Peyer's patch (tissue), 4 donors: ENCODE results near the gene TNFSF12. TPM values are rescaled to one million over a fixed set of nuclear protein-coding genes. Genes with fewer than 3 reads are reported as not detected.

Experiments
- DNase-seq, 3 donors: peaks; one replicate each; pipeline ENCODE4 v3.0.0-alpha.2; 2017 to 2019
- H3K27ac ChIP-seq, 4 donors: fragments of 200-600 bp; sonication (generic); one replicate each; pipeline ENCODE4 v1.5.1; 2016 to 2019
- H3K27me3 ChIP-seq, 2 donors: fragments of 200-600 bp; sonication (generic); one replicate each; pipeline ENCODE4 v1.5.1; 2019
- H3K36me3 ChIP-seq, 3 donors: fragments of 200-600 bp; sonication (generic); one replicate each; pipeline ENCODE4 v1.5.1; 2016 to 2019
- H3K4me1 ChIP-seq, 4 donors: fragments of 200-600 bp; sonication (generic); one replicate each; pipeline ENCODE4 v1.5.1; 2016 to 2019
- H3K4me3 ChIP-seq, 4 donors: fragments of 200-600 bp; sonication (generic); 1 replicate in 3 of 4; 2 replicates in 1 of 4; pipeline ENCODE4 v1.5.1; 2016 to 2019; ENCODE audit warnings: mild to moderate bottlenecking in 1 of 4
- H3K9me3 ChIP-seq, 4 donors: fragments of 200-600 bp; sonication (generic); one replicate each; pipeline ENCODE4 v1.5.1; 2016 to 2019; ENCODE audit warnings: mild to moderate bottlenecking in 1 of 4
- CTCF ChIP-seq, 6 experiments: fragments of 450-650 bp in 4 of 6; fragments of 200-600 bp in 2 of 6; sonication (generic) in 1 of 6; IDR thresholded peaks; one replicate each; pipeline ENCODE4 v1.5.1; 2017 to 2019; ENCODE audit warnings: antibody characterized with exemption in 6 of 6, mild to moderate bottlenecking in 3 of 6, moderate library complexity in 1 of 6
- POLR2A ChIP-seq, 2 donors: fragments of 450-650 bp; IDR thresholded peaks; one replicate each; pipeline ENCODE4 v1.5.1; 2017; ENCODE audit warnings: antibody characterized with exemption in 2 of 2, mild to moderate bottlenecking in 2 of 2, moderate library complexity in 2 of 2
- total RNA-seq, 4 donors: library from RNA; depleted of rRNA; stranded (reverse); fragments of >200 nt; gene quantifications; one replicate each; pipeline ENCODE4 v1.1.0, GENCODE V29; 2016

TNFSF12 gene
- total RNA-seq, 4 donors from 2014 or later, result 7.6 to 58.6 (median 15.2) TPM

GRCh38 chr17:7549401-7550055 lies 670 bp downstream of the TNFSF12 start:
- DNase-seq, result peak in 2 of 3 donors; percentile 55 to 57
- H3K27ac ChIP-seq, result peak overlapping the region; percentile 85 to 94 (median 92)
- peak overlapping the region; percentile 64 to 80 (median 72) for H3K4me3 ChIP-seq
- TF ChIP-seq CTCF (IDR thresholded peaks at IDR 0.05) (no peak), POLR2A (IDR thresholded peaks at IDR 0.05) (no peak)
- peaks cover 0 to 19% (median 13%) of the 10 kb centered on the region in 4 donors for H3K4me1 ChIP-seq
- H3K27me3 ChIP-seq, result no peaks in the 10 kb centered on the region
- H3K36me3 ChIP-seq, result no peaks in the 10 kb centered on the region
- no peaks in the 10 kb centered on the region for H3K9me3 ChIP-seq

- Histone ChIP-seq H3K4me3 (no peak overlapping the region), H3K27me3 (no peaks in the 10 kb centered on the region), H3K36me3 (no peaks in the 10 kb centered on the region), H3K9me3 (no peaks in the 10 kb centered on the region), H3K4me1 (peaks cover 0 to 19% (median 13%) of the 10 kb centered on the region in 4 donors), H3K27ac (peak overlapping the region in 2 of 4 donors; percentile 91 to 94)
- no peak for TF ChIP-seq CTCF (IDR thresholded peaks at IDR 0.05)
- no peak for TF ChIP-seq POLR2A (IDR thresholded peaks at IDR 0.05)
- no peak for DNase-seq
Observed at GRCh38 chr17:7550344-7550743, 1.5 kb downstream of the TNFSF12 start.

GRCh38 chr17:7551396-7551795 lies 2.5 kb downstream of the TNFSF12 start:
- H3K27ac ChIP-seq, result peak overlapping the region in 1 of 4 donors; percentile 80
- DNase-seq, result no peak

GRCh38 chr17:7552621-7553051 lies 3.8 kb downstream of the TNFSF12 start:
- peak in 2 of 3 donors; percentile 63 to 75 for DNase-seq
- Histone ChIP-seq H3K9me3 (no peaks in the 10 kb centered on the region), H3K4me3 (no peak overlapping the region), H3K4me1 (peaks cover under 1 to 30% (median 15%) of the 10 kb centered on the region in 4 donors), H3K36me3 (no peaks in the 10 kb centered on the region), H3K27me3 (no peaks in the 10 kb centered on the region), H3K27ac (peak overlapping the region in 2 of 4 donors; percentile 62 to 80)
- TF ChIP-seq POLR2A (IDR thresholded peaks at IDR 0.05) (no peak), CTCF (IDR thresholded peaks at IDR 0.05) (no peak)

More at GRCh38 chr17:7551396-7551795, 2.5 kb downstream of the TNFSF12 start:
- Histone ChIP-seq H3K4me1 (peaks cover 0 to 19% (median 13%) of the 10 kb centered on the region in 4 donors), H3K27me3 (no peaks in the 10 kb centered on the region), H3K36me3 (no peaks in the 10 kb centered on the region), H3K4me3 (no peak overlapping the region), H3K9me3 (no peaks in the 10 kb centered on the region)
- no peak for TF ChIP-seq POLR2A (IDR thresholded peaks at IDR 0.05)
- no peak for TF ChIP-seq CTCF (IDR thresholded peaks at IDR 0.05)

GRCh38 chr17:7553356-7553755 lies 4.5 kb downstream of the TNFSF12 start:
- Histone ChIP-seq H3K4me3 (no peak overlapping the region), H3K36me3 (no peaks in the 10 kb centered on the region), H3K27me3 (no peaks in the 10 kb centered on the region), H3K27ac (peak overlapping the region in 3 of 4 donors; percentile 47 to 80 (median 50)), H3K9me3 (no peaks in the 10 kb centered on the region), H3K4me1 (peaks cover 4 to 32% (median 14%) of the 10 kb centered on the region in 4 donors)
- DNase-seq, result no peak
- TF ChIP-seq POLR2A (IDR thresholded peaks at IDR 0.05) (no peak), CTCF (IDR thresholded peaks at IDR 0.05) (no peak)
